GM21717 (cell line): ENCODE measurements around the gene CELF2.
"Not testable (repeated sequence)": the region's sequence is repeated elsewhere in the genome, so short reads cannot be mapped to it uniquely, and the experiment has no call there.

Experiments used
- ATAC-seq: cut with Tn5 transposase; IDR thresholded peaks from one replicate; pipeline ENCODE4 v1.9.1; 2021; ENCODE audit warnings: mild to moderate bottlenecking, moderate library complexity; ENCODE audit not compliant: unreplicated experiment

Gene CELF2

DNA sequence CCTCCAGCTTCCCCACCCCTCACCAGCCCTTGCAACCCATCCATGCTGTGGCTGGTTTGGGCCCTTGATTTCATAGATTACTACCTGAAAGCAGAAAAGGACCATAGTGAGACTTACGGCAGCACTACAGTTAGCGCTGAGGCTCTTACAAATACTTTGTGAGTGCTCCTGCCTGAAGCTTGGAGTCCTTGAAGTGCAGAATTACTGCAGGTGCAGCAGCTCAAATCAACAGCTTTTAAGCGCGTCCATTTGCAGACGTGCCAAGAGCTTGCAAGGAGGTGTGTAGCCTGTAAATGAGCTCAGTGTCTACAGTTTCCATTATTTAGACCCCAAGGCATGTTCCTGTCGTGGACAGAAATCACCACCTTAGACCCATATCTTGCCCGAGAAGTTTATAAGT is 103.0 kb downstream of the CELF2 start:
- no peak for ATAC-seq

DNA sequence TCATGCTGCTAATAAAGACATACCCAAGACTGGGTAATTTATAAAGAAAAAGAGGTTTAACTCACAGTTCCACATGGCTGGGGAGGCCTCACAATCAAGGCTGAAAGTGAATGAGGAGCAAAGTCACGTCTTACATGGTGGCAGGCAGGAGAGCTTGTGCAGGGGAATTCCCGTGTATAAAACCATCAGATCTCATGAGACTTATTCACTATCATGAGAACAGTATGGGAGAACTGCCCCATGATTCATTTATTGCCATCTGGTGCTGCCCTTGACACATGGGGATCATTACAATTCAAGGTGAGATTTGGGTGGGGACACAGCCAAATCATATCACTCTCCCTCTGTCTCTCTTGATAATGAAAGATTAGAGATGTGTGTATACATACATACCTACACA is 106.2 kb downstream of the CELF2 start:
- ATAC-seq: not testable (repeated sequence)

DNA sequence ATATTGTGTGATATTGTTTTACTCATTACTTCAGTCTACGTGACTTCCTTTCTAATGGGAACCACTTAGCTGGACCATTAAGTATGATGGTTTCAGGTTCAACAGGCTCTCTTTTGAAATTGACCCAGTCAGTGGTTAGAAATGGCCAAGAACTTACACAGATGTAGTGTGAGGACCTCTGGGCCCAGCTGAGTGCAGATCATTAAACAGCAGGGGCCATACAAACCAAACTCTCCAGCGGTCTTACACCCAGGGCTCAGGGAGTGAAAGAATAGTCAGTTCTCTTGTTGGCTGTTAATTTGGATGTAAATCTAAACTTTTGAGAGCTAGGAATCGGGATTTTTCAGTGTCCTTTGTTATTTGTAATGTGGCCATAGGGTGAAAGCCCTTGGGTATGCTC is 107.3 kb downstream of the CELF2 start:
- no peak for ATAC-seq

GRCh38 chr10:11127017-11127416 is 109.3 kb downstream of the CELF2 start:
- not testable (repeated sequence) for ATAC-seq

DNA sequence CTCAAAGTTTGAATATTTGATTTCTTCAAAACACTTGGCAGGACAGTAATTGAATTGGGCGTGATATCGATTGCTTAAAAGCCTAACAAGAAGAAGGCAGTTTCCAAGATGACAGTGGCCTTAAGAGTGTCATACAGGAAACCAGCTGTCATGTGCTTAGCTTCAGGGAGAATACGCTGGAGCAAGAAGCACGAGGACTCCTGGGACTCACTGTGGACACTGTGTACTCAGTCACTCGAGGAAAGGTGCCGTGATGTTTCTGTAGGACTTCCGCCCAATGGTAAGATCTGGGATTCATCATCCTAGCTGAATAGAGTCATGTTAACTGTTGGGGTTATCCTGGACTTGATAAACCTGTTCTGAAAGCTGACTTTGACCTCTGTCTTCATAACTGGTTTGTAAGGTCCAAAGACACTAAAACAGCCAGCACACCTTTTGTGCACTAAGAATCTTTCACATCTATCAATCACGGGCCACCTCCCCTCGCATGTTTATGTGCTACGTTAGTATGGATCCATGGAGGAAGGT is 113.5 kb downstream of the CELF2 start:
- no peak for ATAC-seq

DNA sequence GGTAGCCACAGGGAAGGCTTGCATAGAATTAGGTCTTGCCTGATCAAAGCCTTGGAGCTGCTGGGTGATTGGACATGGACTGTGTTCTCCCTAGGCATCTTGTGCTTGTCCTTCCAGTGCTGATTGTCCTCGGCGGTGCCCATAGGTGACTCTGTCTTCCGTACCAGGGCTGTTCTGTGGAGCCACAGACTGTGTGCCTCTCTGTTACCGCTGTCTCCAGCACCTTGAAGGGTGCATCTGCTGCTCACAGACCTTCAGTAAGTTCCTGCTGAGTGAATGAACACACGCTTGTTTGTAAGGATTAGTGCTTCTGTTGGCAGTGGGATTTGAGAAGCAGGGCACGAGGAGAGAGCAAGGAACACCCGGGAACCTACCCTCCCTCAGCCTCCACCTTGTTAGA is 116.7 kb downstream of the CELF2 start:
- ATAC-seq: no peak

DNA sequence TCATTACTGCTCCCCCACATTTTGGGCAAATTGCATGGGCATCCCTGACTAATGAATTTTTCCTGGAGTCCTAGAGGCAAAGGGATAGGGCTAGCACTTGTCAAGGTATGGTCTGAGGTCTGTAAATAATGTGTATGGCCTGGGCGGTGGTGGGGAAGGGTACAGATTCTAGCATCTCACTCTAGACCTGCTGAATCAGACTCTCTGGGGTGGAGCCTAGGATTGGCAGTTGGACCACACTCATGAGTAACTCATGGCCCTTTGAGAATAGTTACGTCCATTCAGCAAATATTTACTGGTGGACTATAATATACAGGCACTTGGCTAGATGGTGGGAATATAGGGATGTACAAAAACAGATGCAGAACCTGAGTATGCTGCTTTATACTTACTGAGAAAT is 118.0 kb downstream of the CELF2 start:
- no peak for ATAC-seq

GRCh38 chr10:11138314-11139033 is 120.8 kb downstream of the CELF2 start:
- ATAC-seq: no peak

- ATAC-seq: no peak
These were observed 123.3 kb downstream of the CELF2 start for GRCh38 chr10:11140963-11141362.

DNA sequence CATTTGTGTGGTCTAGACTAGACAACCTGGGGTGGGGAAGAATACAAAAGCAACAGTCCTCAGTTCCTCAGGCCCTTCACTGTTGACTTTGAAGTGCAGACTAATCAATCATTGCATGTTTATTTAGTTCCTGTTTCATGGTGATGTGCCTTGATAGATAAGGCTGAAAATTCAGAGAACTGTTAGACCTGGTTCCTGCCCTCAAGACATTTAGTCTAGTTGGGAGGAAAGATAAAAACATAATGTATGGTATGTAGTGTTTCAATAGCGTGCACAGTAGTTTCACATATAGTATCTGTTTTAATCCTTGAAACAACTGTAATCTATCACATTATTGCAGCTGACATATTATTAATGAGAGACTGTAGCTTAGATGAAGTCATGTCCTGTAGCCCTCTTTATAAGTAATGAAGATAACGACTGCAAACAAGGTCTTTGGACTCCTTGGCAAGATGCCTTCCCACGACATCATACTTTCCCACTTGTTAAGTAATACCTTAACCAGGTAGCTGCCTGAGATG is 124.0 kb downstream of the CELF2 start:
- ATAC-seq: no peak

GRCh38 chr10:11142777-11143176 is 125.1 kb downstream of the CELF2 start:
- no peak for ATAC-seq

- no peak for ATAC-seq
These were observed 125.6 kb downstream of the CELF2 start for GRCh38 chr10:11143242-11143641.

DNA sequence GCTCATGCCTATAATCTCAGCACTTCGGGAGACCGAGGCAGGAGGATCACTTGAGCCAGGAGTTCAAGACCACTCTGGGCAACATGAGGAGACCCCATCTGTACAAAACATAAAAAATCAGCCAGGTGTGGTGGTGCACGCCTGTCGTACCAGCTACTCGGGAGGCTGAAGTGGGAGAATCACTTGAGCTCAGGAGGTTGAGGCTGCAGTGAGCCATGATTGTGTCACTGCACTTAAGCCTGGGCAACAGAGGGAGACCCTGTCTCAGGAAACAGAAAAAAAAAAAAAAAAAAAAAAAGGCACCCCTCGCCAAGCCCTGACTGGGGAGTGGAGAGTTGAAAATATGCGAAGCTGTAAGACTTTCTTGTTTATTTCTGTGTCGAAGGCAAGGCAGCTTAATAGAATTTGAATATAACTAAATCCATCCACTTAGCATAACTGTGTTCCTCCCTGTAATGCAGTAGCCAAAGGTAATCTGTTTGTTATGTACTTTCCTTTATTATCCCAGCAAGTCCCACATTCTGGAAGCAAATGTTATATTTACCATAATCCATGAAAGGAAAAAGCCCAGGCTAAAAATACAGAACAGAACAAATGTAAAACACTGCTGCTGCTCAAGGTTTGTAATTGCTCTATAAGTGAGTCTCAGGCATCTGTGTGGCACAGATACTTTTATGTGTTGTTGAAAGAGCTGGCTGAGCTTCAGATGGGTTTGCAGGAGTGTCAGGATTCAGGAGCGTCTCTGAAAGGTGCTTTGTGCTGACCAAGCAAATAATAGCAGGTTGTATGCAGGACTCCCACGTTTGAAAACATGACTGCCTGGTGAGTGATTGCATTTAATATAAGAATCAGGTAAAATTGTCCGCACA is 127.2 kb downstream of the CELF2 start:
- peak; percentile 23 for ATAC-seq

- ATAC-seq: peak; percentile 90
These were observed 127.8 kb downstream of the CELF2 start for GRCh38 chr10:11145495-11145855.

DNA sequence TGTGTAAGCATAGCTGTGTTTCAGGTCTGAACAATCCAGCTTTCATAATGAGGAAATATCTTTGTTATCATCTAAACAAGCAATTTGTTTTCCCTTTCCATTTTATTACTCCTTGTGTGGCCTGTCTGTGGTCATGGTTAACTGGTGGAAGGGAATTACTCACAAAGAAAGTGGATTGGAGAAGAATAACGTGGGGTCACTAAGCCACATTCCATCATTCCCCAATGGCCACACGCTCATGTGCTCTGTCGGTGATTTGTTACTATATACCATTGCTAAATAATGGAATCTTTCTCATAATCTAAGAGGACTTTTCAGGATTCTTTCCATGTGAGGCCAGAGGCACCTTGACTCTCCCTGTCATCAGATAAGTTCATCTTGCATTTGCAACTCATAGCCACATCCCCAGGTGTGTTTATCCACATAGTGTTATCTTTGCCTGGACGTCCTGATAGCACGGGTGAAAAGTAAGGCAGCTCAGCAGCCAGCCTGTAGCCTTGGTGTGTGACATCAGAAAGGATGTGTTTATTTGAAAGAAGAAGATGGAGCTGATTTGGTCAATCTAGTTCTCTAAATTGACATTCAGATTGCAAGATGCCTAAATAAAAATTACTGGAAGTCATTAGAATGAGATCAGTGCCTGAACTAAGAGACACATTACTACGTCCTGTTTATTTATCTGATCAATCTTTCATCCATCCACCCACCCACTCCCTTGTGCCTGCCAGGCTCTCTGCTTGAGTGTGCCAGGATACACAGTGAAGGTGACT is 128.9 kb downstream of the CELF2 start:
- ATAC-seq: no peak

- ATAC-seq: no peak
These were observed 130.1 kb downstream of the CELF2 start for GRCh38 chr10:11147722-11148121.

DNA sequence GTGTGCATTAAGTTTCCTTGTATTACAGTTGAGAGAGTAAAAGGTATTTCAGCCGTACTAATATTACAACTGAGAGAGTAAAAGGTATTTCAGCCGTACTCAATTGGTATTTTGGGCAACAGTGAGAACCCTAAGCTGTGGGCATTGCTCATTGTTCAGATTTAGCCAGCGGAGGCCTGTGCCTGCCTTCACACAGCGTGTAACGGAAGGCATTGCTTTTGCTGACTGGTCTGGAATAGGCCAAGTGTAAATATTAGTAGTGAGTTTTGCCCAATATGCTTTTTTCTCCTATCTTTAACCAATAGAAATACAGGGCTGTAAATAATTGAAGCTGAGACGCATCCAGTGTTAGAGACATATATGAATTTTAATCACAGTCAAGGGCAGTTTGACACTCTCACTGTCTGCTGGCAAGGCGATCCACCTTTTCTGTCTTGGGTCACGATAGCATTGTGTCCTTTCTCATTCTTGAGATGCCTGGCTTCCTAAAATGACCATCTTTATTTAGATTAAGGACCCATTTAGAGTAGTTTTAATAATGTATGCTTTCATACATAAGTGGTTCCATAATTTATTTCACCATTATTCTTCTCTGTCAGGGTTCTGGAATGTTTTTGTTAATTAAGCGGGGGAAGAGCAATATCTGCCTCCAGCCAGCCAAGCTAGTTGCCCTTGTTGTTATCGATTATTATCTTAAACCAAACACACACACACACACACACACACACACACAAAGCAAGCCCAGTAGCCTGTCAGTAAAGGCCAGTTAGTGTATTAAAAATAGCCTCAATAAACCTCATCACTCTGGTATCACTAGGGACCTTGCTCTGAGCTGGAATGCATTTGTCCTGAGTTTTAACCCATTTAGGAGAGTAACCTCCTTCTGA is 130.7 kb downstream of the CELF2 start:
- ATAC-seq: no peak

GRCh38 chr10:11149807-11150141 is 132.1 kb downstream of the CELF2 start:
- no peak for ATAC-seq

DNA sequence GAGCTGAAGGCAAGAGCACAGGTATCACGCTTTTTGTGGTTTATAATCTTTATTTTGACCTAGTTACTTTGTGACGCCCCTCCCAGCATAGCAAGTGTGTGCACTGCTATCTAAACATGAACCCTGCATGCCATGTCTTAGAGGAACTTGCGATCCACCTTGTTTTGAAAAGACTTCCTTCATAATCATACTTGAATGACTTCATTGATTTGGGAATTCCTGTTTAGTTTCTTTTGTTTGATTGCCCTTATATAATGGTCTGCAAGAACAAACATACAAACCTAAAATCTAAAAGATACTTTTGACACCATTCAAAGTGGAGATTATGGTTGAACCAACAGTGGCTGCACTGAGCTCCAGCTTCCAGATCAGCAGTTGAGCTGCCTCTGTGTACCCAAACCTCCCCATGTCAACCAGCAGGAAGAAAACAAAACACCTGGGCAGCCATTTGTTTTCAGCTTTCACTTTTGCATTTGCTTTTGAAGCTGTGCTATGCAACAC is 132.6 kb downstream of the CELF2 start:
- no peak for ATAC-seq

DNA sequence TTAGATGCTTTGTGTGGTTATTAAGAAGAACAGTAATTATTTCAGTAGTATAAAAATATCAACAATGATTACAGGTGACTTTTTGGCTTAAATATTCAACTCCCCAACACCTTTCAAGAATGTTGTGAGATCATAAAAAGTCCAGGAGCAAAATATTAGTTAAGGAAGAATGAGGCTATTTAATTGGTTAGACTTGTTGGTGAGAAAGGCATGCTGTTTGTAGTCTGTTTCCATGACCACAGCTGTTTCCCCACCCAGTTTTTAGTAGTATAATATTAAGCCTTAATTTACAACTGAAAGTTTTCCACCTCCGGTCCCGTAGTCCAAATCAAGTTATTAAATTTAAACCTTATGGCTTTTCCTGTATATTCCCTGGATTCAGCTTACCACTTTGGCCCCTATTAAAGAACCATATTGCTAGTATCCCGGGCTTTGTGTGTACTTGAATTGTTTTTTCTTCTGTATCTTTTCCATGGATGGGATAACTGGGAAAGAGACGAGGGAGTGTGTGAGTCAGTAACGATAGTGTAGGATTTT is 133.3 kb downstream of the CELF2 start:
- ATAC-seq: no peak
